T-helper 2 cell treated with Interferon-gamma antibody and Interleukin-4, amounts not matched to agents 100 ng/mL and 5 ng/mL, for 36 hours (primary cell): ENCODE results near the gene RPS27. TPM values are rescaled to one million over a fixed set of nuclear protein-coding genes. Genes with fewer than 3 reads are reported as not detected.

Experiments
- intact Hi-C: fragments of 100-400 bp; cut with micrococcal nuclease; formaldehyde crosslinking; loops from one replicate; pipeline ENCODE4 v1.15.1; 2023
- total RNA-seq: library from RNA; stranded (reverse); gene quantifications from 2 replicates; pipeline ENCODE4 v1.2.3, GENCODE V29; 2022

The RPS27 gene
- total RNA-seq, 1 donor from 2014 or later, result 1,752 TPM

- intact Hi-C loops, result loop anchor here (2.0 kb wide), 1 partner anchor 17 kb away; the partner anchor contains the start of gene JTB
These were observed 31.1 kb upstream of the RPS27 start for GRCh38 chr1:153959454-153959853.

GRCh38 chr1:153960206-153960605 is 30.4 kb upstream of the RPS27 start:
- intact Hi-C loops, result loop anchor here (10.0 kb wide), 1 partner anchor 425 kb away; the partner anchor contains the start of gene S100A6

- intact Hi-C loops, result loop anchor here (10.0 kb wide), 1 partner anchor 427 kb away; the partner anchor contains the start of gene S100A6
These were observed 29.1 kb upstream of the RPS27 start for GRCh38 chr1:153961421-153961820.

GRCh38 chr1:153962088-153963029 is 28.2 kb upstream of the RPS27 start:
- intact Hi-C loops, result loop anchor here (1.0 to 10.0 kb wide), 3 partner anchors 28 to 428 kb away; partner anchors contain the start of genes RPS27 and S100A6

- intact Hi-C loops, result loop anchor here (1.0 to 10.0 kb wide), 3 partner anchors 27 to 428 kb away; partner anchors contain the start of genes RPS27 and S100A6
These were observed 27.3 kb upstream of the RPS27 start, which contains the start of gene SLC39A1 for GRCh38 chr1:153963030-153963849. TSS of gene SLC39A1 (minus strand) at chr1:153963537. CDS start at chr1:153962715, 822 bp downstream.

GRCh38 chr1:153963850-153964331 is 26.7 kb upstream of the RPS27 start:
- intact Hi-C loops, result loop anchor here (1.0 to 10.0 kb wide), 3 partner anchors 26 to 429 kb away; partner anchors contain the start of genes RPS27 and S100A6

GRCh38 chr1:153967107-153967999 is 23.2 kb upstream of the RPS27 start, which contains the start of gene CREB3L4:
TSS of gene CREB3L4 (plus strand) at chr1:153967902. CDS start at chr1:153968526, 624 bp downstream.
- intact Hi-C loops, result loop anchor here (1.0 to 10.0 kb wide), 4 partner anchors 9 to 433 kb away; partner anchors contain the start of genes CRTC2, ILF2, JTB and S100A6

- intact Hi-C loops, result loop anchor here (1.0 to 10.0 kb wide), 4 partner anchors 9 to 433 kb away; partner anchors contain the start of genes CRTC2, ILF2, JTB and S100A6
These were observed 22.6 kb upstream of the RPS27 start for GRCh38 chr1:153968000-153968363.

- intact Hi-C loops, result loop anchor here (5.0 to 10.0 kb wide), 2 partner anchors 296 to 434 kb away; partner anchors contain the start of genes ILF2 and S100A6
These were observed 22.2 kb upstream of the RPS27 start for GRCh38 chr1:153968408-153968807.

- intact Hi-C loops, result loop anchor here (5.0 to 10.0 kb wide), 2 partner anchors 297 to 434 kb away; partner anchors contain the start of genes ILF2 and S100A6
These were observed 21.6 kb upstream of the RPS27 start for GRCh38 chr1:153968972-153969371.

- intact Hi-C loops, result no loop called here
These were observed 20.2 kb upstream of the RPS27 start for GRCh38 chr1:153970346-153970745.

GRCh38 chr1:153973071-153973470 is 17.5 kb upstream of the RPS27 start:
- intact Hi-C loops, result no loop called here

- intact Hi-C loops, result no loop called here
These were observed 17.0 kb upstream of the RPS27 start for GRCh38 chr1:153973525-153973924.

GRCh38 chr1:153976819-153977249 is 13.7 kb upstream of the RPS27 start:
- intact Hi-C loops, result loop anchor here (1.0 to 5.0 kb wide), 5 partner anchors 10 to 180 kb away; partner anchors contain the start of genes CREB3L4, CRTC2 and RPS27

- intact Hi-C loops, result loop anchor here (1.0 to 5.0 kb wide), 5 partner anchors 10 to 180 kb away; partner anchors contain the start of genes CREB3L4, CRTC2 and RPS27
These were observed 13.0 kb upstream of the RPS27 start, which contains the start of gene JTB for GRCh38 chr1:153977250-153978240. TSS of gene JTB (minus strand) at chr1:153977674. CDS start at chr1:153977252, 422 bp downstream.

GRCh38 chr1:153978274-153978909 is 12.2 kb upstream of the RPS27 start:
- intact Hi-C loops, result loop anchor here (5.0 kb wide), 1 partner anchor 181 kb away; no protein-coding TSS in a partner anchor

- intact Hi-C loops, result loop anchor here (5.0 kb wide), 1 partner anchor 182 kb away; no protein-coding TSS in a partner anchor
These were observed 11.5 kb upstream of the RPS27 start for GRCh38 chr1:153979091-153979490.
